Cerebellar nuclear complex (tissue), 1 donor: ENCODE results near the gene GC.
"Not testable (repeated sequence)": the region's sequence is repeated elsewhere in the genome, so short reads cannot be mapped to it uniquely, and the experiment has no call there.

Experiments used
- DNase-seq, 2 experiments: peaks; one replicate each; lab custom pipeline; 2025; lab: John Stamatoyannopoulos, UW

The GC gene

DNA sequence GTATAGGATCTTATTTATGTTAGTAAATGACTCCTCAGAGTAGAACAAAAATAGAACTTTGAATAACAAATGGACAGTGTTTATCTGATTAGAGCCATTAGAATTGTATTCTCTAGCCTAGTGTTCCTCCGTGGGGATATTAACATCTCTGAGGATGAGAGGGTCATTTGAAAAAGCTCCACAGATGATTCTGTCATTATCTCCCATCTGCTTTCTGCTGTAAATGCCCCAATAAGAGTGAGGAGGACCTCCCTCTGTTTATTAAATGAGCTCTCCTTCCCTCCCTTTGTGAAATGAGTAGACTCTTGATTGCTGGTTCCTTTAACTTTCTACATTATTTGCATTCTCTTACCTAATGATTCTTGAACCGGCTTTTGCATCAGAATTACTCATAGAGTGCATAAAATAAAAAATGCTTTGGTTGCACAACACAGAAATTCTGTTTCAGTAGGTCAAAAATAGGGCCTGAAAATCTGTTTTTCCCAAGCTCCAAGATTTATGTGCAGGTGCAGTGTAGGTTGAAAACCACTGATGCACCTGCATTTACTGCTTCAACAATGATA, 18.0 kb downstream of the GC start:
- DNase-seq: no peak

DNA sequence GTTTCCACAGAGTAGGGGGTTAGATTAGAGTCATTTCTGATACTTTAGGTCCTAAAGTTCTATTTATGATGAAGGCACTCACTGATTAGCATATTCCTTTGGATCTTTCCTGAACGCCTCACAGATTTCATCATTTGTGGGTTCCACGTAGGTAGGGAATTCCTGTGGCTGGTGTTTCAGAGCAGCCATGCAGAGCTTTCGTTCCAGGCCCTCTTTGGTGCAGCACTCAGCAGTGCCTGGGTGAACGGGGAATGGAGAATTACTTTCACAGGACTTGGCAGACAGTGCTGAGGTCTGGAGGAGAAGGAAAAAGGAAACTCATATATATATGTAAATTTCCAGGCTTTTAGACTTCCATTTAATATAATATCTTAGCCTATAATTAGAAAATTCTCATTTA, 18.5 kb downstream of the GC start:
- no peak for DNase-seq

DNA sequence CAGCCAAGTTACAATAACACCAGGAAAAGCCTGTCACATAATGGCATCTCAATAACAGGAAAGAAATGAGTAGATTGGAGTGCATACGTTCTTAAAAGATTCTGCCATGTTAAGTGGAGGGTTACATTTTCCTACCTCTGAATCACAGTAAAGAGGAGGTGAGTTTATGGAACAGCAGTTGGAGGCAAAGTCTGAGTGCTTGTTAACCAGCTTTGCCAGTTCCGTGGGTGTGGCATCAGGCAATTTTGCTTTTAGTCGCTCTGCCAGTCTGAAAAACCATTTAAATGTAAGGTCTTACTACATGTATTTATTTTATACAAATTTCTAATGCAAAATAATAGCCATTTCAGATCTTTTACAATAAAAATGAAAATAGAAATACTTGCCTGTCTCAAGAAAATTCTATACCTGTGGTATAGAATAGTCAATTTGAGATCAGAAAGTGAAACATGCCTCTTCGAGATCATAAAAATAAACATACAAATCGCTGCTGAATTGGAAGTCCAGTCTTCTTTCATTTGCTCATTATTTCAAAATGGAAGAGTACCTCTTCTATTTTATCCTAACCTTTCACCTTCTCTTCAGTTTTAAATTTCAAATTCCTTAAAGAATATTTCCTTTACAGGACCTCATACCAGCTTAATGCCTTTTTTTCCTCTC, 31.4 kb downstream of the GC start:
- DNase-seq: no peak

DNA sequence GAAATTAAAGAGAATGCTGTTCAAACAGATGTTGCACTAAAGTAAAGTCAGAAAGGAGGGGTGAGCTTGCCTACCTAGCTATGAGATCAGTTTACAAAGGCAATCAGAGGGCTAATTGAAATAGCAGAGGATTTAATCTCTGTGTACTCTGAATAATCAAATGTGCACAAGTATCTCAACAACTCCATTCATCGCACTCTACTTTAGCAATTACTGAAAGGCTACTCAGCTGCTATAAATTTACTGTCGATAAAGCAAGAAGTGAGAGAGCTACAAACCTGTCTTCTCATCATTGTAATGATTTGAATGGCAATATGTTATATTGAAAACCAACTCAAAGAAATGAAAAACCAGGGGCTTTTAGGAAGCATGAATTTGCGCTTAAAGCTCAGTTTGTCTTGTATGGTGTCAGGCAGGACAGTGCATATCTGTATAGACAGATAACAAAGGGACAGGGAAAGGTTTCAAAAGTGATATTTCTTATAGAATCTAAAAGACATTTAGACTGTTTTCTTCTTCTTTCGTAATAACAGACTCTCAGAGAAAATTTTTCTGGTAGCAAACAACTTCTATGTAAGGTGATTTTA, 34.8 kb downstream of the GC start:
- DNase-seq: no peak

DNA sequence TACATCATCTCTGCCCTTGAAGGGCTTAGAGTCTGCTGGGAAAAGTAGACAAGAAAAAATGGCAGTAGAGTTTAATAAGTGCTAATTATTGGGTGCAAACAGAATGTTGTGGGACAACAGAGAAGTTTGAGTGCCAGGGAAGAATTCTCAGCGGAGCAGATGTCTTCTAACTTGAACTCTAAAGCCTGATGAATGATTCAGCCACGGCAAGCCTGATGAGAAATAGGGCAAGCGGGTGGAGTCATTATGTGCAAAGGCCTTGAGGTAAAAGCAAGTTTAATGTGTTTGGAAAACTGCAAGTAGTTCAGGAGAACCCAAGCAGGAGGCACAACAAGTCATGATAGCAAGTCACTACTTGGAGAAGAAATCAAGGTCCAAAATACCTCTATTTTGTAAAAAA, 37.5 kb downstream of the GC start:
- DNase-seq: no peak

DNA sequence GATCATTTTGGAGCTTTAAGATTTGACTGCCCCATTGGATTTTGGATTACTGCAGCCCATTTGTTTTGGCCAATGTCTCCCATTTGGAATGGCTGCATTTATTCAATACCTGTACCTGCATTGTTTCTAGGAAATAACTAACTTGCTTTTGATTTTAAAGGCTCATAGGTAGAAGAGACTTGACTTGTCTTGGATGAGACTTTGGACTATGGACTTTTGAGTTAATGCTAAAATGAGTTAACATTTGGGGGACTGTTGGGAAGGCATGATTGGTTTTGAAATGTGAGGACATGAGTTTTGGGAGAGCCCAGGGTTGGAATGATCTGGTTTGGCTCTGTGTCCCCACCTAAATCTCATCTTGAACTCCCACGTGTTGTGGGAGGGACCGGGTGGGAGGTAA, 45.1 kb downstream of the GC start:
- not testable (repeated sequence) for DNase-seq

DNA sequence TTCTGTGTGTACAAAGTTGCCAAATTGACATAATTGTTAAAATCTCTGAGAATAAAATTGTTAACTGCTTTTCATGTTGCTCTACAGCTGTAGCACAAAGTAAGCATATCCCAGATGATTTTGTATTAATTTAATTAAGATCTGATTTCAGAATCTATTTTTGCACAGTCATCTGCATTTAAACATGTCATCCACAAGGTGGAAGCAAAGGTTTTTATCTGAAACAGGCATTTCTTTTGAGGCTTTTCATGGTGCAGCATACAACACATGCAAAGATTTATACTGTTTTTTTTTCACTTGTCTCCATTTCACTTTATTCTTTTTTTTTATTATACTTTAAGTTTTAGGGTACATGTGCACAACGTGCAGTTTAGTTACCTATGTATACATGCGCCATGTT, 51.2 kb downstream of the GC start:
- DNase-seq: no peak

DNA sequence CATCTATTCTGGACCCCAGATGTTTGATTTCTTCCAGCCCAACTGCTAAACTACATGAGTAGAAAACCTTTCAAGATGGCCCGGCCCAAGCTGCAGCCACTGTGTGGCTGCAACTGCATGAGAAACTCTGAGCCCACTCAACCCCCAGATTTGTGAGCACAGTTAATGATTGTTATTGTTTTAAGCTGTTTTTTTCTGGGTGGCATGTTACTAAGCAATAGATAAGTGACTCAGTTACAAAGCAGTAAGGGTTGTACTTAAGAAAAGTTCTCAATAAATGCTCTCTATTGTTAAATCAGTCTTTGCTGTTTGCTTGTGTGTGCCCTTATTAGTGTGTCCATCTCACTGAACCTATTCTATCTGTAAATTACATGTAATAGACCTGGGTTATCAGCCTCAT, 51.8 kb downstream of the GC start:
- no peak for DNase-seq

DNA sequence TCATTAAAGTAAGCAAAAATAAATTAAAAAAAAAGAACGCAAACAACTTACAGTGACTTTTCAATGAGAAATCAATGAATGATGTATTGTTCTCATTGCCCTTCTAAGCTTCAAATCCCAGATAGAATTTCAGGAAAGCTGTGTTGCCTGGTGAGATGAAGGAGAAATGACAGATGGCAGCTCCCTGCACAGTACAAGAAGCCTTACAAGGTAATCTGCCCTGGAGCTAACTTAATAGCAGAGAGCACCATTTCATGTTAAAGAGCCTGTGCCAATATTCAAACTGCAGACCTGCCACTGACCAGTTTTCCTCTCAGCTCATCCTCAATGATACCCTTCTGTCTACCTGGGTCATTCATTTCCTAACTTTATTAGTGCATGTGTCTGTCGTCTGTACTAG, 54.0 kb downstream of the GC start:
- DNase-seq: no peak

DNA sequence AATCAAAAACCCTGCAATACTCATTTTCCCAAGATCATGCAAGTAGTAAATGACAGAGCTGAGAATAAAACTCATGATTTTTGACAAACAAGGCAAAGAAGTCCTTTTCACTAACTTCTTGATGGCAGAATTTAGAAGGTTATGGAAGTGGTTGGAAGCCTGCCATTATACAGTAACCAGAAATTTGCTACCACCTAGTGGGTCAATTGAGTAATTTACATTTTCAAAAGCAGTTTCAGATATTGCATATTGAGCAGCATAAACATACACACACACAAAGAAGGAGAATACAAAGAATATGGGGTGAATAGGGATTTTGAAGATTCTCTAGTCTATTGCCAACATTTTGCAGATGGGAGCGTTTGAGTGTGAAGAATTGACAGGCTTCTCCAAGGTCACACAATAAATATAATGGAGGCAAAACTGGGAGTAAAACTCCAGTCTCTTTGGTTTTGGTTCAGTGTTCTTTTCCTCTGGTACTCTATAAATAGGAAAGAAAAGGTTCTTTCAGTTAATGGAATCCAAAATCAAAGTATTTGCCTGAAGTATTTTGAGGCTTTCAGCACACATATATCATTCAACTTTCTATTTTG, 70.2 kb downstream of the GC start:
- DNase-seq: peak in 1 of 2 experiments; percentile 28

DNA sequence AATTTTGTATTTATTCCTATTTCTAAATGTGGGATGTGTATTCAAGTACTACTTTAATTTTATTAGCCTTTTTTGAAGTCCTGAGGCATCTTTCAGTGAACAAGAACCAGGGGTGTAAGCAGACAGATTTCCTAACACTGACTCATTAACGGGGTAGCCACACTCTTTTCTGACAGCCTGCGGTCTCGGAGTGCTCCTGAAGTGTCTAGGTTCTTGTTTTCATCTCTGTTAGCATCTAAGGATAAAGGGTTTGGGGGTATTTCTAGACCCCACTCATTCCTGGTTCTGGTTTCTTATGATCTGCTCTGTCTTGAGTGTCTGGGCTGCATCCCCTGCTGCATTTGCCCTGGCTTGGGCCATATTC, 71.9 kb downstream of the GC start:
- no peak for DNase-seq

DNA sequence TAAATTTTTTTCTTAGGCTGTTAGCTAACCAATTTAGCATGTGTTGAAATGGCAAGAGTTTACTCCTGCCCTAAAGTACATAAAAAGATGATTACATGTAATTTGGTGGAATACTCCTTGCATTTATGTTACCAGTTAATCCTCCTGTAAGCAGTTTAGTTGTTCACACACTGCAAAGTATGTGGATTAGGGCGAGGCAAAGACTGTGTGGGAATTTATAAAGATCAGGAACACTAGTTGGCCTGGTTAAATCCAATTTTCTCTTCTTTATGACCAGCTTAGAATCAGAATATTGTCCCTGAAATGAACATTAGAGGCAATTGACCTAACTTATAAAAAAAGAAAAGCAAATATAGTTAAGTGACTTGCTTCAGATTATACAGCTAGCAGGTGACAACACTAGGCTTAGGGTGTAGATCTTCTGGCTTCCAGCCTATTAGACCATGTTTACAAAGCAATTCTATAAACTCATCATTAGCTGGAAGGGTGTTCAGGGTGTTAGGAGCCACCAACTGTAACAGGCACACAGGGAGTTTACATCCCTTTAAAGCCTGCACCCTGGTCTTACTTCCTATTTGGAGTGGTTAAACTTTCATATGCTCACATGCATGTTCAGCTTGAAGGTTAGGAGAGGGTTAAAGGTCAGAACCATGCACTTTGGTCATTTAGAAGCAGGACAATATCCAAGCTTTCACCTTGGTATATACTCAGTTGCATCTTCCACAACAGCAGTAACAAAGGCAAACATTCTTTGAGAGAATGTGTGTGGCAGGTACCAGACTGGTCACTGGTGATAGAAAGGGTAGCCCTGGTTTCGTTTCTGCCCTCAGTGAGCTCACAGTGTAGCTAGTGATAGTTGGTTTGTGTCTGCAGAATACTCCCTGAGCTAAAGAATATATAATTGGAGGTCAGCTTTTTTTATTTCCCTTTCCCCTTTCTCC, 72.6 kb downstream of the GC start:
- DNase-seq: no peak

DNA sequence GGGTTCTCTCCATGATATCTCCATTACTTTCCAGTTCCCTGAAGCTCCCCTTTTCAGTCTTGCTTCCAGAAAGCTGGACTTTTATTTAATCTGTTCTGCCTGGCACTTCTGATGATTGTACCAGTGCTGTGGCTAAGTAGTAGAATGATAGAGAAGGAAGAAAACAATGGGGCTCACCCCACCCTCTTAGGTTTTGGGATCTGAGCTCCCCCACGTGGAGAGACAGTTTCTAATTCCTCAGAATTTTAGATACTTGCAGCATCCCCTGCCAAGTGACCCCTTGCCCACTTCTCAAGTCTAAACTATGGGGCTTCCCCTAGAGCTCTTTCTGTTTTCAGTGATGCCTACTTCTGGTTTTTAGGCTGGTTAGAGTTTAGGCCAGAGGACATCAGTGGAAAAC, 73.9 kb downstream of the GC start:
- no peak for DNase-seq

DNA sequence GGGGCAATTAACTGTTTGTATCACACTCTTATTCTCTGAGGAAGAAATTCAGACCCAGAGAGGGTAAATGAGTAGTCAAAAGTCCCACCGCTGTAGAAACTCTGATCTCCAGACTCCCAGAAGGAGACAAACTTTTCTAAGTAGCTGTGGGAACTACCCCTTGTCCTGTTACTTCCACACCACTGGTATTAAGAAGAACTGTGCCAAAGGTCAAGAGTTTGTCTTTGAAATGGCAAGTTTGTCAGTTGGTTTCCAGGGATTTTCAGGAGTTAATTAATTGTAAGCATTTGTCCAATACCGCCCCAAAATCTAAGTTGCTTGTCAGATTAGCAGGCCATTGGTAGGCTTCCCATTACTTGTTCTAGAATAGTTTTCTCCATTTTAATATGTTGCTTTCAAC, 85.7 kb downstream of the GC start:
- no peak for DNase-seq

DNA sequence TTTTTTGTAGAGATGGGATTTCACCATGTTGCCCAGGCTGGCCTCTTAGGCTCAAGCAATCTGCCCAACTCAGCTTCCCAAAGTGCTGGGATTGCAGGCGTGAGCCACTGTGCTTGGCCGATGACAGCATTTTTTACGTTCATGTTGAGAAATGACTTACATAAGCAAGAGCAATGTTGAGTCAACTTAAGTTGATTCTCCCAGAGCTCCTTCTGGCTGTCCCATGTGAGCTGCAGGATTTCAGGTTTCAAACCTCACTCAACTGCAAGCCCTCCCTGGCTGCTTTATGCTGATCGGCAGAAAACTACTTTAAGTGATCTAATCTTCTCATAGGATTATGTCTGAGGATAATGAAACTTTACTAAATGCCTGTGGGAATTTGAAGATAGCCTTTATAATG, 86.8 kb downstream of the GC start:
- no peak for DNase-seq

DNA sequence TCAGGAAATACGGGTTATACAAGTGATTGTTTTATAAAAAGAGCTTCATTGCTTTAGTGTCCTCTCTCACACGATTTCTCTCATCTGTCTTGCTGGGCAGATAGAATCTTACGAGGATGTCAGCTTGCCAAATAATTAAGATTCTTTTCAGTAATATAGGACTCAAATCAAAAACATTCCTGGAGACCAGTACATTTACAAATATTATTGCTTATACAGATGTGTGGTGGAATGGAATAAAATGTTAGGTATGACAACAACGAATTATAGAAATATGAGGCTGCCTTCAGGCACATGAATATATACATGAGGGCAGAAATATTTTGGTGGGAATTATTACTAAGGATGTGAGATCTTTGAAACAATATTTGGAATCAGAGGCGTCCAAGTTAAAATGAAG, 88.9 kb downstream of the GC start:
- DNase-seq: no peak

DNA sequence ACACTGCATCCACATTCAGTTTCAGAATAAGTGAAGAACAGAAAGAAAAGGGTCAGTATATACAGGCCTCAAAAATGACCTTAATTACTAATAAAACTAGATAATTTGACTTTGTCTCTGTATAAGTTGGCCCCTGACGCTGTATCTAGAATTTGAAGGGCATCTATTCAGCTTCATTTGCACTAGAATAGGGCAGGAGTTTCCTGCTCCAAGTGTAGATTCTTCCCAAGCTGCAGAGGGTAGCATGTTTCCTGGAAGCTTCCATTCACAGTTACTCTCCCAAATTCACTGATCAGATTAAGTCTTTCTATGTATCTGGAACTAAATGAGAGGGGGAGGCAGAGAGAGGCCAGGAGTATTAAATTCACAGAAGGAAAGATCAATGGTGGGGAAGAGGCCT, 90.9 kb downstream of the GC start:
- no peak for DNase-seq

DNA sequence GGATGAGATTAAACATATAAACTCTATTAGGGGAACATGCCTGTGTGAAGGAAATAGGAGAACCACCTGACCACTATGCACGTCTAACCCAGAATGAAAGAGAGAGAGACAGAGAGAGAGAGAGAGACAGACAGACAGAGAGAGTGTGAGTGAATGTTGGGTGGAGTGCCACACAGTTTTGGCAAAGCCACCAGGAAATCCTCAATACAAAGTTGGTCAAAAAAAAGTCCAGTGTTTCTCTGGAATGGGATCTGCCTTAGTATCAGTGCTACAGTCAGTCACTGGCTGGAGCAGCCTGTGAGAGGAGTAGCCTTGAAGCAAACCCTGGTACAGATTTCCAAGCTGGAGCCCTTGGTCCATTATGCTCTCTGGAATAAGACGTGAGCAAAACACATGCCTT, 91.7 kb downstream of the GC start:
- no peak for DNase-seq
